Fibroblast of skin of scalp (primary cell): ENCODE measurements around the gene RPL4. TPM values are rescaled to one million over a fixed set of nuclear protein-coding genes. Genes with fewer than 3 reads are reported as not detected.
"Not testable (repeated sequence)": the region's sequence is repeated elsewhere in the genome, so short reads cannot be mapped to it uniquely, and the experiment has no call there.

ENCODE experiments used
- DNase-seq: peaks from one replicate; pipeline ENCODE4 v3.0.0-alpha.2; 2013
- polyA plus RNA-seq, 2 experiments: library from polyadenylated mRNA; unstranded; fragments of 120-200 nt; gene quantifications; one replicate each; pipeline ENCODE4 v1.2.1, GENCODE V29; 2013; ENCODE audit not compliant: insufficient read length in 2 of 2

RPL4 gene
- polyA plus RNA-seq (2013, experiment 1 of 2; ENCODE audit: insufficient read length): 3,297 TPM
- polyA plus RNA-seq (2013, experiment 2 of 2; ENCODE audit: insufficient read length): 3,473 TPM

DNA sequence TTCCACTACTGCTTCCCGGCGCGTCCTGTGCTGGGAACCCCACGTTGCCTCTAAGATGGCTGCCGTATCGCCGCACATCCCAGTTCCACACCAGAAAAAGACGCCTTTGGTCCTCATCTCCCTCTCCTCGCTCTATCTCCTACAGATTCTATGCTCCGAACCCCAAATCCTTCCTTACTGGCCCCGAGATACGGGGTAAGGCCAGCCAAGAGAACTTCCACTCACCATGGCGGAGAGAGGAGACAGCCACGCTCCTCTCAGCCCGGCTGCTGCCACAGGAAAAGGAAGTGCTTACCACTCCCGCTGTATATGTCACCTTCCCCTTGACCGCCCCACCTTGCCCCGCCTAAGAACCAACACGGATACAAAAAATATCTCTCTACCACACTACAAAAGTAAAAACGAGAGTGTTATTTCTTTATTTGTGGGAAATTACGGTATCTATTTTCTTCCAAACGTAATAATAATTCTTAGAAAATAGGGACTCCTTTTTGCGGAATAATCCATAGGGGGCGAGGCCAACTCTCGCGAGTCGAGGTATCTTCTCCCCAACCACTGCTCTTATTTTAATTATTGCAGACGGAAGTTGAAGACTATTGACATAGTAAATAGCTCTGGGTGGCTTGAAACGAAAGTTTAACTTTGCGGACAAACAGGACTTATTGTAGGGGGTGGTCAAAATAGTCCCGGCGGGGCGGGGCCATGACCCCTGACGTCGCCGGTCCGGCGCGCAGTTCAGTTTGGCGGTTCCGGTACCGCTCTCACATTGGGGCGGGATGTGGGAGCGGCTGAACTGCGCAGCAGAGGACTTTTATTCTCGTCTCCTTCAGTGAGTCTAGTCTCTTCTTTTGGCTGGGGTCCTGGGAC is at the start of gene RPL4, which contains the start of gene ZWILCH:
RPL4 (minus strand) TSS at position 293 of the 867 bp plus-strand sequence; CDS start at position 228, 65 bp downstream.
ZWILCH (plus strand) TSS at position 764 of the 867 bp plus-strand sequence; CDS start at position 777, 13 bp downstream.
- DNase-seq: peak; percentile 93

DNA sequence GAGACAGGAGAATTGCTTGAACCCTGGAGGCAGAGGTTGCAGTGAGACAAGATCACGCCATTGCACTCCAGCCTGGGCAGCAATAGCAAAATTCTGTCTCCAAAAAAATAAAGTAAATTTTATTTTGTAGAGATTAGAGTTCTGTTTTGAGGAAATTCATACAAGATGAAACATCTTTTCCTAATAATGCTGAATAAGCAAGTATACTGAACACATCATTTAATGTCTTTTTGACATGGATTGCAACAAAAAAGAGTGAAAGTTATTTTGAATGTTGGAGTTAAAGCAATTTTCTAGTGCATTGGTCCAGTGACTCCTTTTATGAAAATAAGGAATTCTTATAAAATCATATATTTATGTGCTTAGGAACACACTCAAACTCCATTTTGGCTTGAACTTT is 40.6 kb upstream of the RPL4 start:
- DNase-seq: no peak

DNA sequence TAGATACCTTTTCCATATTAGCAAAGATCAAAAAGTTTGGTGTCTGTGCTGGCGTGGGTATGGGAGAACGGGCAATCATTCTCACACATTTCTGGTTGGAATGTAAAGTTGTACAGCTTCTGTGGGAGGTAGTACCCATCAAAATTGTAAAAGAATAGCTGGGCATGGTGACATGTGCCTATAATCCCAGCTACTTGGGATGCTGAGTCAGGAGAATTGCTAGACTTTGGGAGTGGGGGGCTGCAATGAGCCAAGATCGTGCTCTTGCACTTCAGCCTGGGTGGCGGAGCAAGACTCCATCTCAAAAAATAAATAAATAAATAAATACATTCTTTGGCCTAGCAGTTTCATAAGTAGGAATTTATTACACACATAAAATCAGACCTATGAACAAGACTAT is 38.2 kb upstream of the RPL4 start:
- no peak for DNase-seq

DNA sequence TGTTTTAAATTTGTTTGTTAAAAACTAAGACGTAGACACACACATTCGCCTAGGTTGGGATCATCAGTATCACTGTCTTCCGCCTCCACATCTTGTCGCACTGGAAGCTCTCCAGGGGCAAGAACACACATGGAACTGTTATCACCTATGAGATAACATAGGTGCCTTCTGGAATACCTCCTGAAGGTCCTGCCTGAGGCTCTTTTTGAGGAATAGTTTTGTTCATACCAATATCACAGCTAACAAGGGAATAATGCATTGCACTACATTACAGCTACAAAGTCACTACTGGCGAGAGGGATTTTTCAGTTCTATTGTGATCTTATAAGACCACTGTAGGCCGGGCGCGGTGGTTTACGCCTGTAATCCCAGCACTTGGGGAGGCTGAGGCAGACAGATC is 30.4 kb upstream of the RPL4 start:
- DNase-seq: no peak

DNA sequence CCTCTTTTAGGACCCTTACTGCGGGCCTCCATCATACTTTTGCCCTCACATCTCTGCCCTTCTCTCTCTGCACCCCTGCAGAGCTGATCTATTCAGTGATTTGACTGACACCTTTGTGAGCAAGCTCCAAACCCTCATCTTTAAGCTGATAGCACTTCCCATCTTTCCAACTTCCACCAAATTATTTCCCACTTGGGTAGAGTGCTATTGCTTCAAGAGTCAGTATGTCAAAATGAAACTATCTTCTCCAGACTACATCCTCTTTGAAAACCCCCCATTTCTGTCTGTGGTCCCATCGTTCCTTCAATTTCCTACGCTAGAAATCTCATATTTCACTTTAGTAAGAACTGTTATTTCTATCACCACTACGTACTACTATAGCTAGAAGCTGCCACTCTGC is 20.2 kb upstream of the RPL4 start:
- DNase-seq: no peak

DNA sequence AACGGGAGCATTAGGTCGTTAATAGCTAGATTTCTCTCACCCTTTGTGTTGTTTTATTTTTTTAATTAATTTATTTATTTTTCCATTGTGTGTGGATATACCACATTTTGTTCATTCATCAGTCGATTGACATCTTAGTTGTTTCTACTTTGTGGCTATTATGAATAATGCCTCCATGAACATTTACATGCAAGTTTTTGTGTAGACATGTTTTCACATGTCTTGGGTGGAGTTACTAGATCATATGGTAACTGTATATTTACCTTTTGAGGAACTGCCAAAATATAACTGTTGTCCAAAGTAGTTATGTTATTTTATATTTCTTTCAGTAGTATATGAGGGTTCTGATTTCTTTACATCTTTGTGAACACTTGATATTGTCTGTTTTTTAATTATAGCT is 19.3 kb upstream of the RPL4 start:
- DNase-seq: no peak

DNA sequence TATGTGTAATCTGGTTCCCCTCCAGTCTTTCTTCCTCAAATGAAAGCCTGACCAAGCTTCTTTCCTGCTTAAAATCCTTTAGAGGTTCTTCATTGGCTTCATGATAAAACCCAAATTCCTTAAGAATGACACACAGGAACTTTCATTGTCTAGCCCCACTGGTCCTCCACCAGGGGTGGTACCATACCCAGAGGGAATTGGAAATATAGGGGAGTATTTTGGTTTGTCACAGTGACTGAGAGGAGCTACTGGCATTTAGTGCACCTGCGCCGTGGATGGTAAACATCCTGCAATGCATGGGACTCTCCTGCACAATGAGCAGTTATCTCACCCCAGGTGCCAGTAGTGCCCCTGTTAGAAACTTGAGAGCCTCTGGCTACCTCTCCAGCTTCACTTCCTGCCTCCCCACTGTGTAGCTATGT is 11.3 kb upstream of the RPL4 start:
- DNase-seq: peak; percentile 25

DNA sequence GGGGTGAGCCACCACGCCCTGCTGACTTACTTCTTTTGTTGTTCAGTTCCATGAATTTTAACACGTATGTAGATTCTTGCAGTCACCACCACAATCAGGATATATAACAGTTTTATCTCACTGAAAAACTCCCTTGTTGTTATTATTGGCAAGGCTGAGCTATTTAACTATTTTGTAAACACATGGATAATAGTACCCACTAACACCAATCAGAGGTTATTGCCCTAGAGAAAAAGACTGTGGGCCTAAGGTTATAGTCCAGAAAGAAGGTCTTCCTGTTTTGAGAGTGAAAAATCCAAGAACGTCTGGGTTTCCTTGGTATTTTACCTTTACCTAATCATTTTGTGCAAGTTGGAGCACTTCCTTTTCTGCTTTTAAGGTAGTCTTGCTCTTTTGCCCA is 9.9 kb upstream of the RPL4 start:
- DNase-seq: no peak

DNA sequence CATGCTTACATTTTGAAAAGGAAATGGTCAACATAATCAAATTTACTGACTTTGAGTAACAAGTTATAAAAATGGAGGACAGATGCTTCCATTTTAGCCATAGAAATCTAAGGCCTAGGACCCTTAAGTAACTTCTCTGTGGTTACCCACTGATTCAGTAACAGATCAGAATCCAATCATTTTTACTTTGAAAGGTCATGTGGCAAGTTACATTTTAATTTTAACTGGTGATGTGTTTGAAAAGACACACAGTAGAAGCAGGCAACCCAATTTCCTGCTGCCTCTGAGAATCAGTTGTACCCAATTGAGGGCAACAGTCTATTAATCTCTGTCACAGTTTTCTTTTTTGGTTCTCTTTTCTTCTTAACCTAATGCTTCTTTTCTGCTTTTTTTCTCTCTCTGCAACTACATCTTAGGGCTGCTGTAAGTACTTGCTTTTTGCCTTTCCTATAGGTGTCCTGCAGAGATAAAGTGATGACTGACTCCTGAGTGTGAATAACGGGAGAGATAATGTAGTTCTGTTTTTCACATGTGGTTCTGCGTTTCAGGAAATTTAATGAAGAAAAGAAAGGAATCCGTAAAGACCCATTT is 3.7 kb upstream of the RPL4 start:
- DNase-seq: no peak

DNA sequence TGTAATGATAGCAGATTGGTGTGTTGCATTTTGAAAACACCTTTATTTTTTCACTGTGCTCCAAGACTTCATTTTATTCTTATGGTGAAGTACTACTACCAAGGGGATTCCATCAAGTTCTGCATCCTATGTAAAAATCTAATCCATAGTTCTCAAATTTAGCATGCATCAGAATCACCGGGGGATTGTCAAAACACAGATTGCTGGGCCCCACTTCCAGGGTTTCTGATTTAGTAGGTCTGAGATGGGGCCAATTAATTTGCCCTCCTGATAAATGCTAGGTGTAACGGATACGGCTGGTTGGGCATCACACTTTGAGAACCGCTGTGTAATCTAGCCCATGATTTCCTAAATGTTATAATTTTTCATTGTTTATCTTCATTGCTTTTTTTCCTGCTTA is 1.2 kb upstream of the RPL4 start:
- no peak for DNase-seq

DNA sequence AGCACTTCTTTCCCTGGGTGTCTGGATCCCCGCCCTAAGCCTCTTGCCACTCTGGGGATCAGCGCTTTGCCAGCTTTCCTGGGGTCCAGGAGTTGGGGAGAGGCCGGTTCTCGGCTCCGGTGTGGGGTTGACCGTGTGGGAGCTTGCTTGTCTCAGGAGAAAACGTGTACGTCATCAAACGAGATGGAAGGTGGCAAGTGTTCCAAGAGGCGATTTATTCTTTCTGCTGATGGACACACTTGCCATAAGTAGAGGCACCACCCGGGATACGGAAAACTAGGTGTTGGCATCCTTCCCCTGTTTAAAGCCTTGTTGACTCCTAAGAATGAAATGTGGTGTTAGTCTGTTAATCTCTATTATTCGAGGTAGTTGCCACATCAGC is 766 bp upstream of the RPL4 start:
- DNase-seq: no peak

DNA sequence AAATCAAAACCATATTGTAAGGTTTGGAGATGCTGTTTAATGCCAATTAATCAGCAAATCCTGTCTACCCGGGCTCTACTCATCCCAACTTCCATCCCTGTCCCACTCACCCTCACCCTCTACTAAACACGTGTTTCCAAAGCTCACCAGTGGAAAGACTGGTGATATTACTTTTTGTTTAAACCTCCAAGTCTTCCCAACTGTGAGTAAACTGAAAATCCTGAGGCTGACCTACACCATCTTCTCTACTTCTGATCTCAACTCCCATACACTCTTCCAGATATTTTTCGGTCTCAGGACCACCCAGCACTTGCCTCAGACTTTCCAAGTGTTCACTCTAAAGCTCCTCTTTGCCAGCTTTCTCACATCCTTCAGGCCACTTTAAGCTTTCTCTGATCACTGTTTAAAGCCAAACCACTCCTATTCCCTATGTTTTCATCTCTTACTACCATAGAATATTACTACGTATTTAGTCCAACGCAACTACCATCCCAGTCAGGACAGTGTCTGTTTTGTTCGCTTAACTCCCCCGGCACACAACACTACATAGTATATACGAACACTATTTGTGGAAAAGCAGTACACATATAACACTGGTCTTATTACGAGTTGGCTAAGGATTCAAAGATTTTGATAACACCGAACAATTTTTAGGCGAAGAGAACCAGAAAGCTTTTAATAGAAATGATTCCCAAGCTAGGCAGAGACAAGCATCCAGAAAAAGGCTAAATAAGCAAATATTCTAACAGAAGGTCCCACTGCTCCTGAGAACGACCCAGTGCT is 684 bp downstream of the RPL4 start:
- no peak for DNase-seq

DNA sequence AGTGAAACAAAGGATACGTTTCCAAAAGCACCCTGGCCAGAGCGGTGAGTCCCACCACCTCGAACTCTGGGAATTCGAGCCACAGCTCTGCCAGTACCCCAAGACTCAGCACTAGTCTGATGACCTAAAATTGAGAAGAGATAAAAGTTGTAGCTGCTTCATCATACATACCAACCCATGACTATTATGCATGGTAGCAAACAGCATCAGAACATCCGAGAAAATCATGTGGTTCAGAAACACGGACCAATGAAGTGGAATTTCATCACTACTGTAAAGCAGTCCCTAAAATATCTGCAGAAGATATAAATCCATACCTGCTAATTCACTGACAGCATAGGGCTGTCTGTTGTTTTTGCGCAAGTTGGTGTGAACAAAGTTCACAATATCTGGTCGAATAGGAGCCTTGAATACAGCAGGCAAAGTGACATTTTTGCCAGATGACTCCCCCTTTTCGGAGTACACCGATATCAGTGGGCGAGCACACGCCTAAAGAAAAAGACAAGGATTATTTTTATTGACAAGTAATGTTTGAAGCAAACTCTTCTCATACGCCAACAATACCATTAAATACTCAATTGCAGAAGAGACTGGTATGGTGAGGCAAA is 1.5 kb downstream of the RPL4 start:
- not testable (repeated sequence) for DNase-seq

DNA sequence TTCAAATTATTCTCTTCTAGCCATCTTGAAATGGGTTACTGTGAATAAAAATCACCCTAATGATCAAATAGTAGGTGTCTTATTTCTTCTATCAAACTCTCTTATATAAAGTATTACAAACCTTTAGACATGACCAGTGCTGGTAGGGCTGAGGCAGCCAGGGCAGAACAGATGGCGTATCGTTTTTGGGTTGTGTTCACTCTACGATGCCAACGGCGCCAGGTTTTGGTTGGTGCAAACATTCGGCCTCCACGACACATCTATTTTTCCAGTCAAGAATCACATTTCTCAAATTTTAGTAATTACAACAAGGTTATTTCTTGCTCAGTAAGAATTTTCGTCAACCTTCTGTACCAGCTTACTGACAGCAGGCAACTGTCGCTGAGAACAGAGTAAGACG is 2.2 kb downstream of the RPL4 start:
- no peak for DNase-seq

DNA sequence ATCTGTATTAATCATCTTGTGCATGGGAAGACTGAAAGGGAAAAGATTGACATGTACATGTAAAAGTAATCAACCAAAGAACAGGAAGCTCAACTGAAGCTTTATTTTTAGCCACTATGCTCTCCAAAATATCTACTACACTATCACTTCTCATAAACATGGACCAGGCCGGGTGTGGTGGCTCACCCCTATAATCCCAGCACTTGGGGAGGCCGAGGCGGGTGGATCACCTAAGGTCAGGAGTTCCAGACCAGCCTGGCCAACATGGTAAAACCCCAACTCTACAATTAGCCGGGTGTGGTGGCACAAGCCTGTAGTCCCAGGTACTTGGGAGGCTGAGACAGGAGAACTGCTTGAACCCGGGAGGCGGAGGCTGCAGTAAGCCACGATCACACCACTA is 4.3 kb downstream of the RPL4 start:
- DNase-seq: not testable (repeated sequence)

DNA sequence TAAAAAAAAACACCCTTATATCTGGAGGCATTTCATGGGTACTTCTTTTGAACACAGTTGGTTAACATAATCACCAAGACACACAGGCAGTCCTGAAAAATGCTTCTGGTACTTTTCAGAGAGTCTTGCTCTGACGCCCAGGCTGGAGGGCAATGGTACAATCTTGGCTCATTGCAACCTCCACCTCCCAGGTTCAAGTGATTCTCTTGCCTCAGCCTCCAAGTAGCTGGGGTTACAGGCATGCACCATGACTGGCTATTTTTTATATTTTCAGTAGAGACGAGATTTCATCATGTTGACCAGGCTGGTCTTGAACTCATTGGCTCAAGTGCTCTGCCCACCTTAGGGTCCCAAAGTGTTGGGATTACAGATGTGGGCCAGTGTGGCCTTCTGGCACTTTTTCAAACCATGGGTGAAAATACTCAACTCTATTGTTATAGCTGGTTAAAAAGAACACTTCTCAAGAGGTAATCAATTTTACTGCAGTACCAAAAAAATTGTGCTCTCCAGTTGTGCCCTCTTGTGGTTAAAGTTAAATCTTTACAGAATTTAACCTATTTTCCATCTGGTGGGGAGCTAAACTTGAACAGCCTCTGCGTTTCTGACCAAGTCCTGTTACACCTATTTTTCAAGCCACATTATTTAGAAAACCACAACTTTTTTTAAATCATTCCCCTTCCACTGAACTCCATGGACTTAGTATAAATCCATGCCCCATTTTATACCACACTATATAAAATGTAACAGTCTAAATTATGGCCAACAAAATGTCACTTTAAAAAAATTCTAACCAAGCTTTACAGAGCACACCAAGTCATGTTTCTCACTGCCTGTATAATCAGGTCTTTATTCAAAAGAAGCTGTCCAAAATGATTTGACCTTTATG is 5.9 kb downstream of the RPL4 start:
- peak; percentile 46 for DNase-seq

DNA sequence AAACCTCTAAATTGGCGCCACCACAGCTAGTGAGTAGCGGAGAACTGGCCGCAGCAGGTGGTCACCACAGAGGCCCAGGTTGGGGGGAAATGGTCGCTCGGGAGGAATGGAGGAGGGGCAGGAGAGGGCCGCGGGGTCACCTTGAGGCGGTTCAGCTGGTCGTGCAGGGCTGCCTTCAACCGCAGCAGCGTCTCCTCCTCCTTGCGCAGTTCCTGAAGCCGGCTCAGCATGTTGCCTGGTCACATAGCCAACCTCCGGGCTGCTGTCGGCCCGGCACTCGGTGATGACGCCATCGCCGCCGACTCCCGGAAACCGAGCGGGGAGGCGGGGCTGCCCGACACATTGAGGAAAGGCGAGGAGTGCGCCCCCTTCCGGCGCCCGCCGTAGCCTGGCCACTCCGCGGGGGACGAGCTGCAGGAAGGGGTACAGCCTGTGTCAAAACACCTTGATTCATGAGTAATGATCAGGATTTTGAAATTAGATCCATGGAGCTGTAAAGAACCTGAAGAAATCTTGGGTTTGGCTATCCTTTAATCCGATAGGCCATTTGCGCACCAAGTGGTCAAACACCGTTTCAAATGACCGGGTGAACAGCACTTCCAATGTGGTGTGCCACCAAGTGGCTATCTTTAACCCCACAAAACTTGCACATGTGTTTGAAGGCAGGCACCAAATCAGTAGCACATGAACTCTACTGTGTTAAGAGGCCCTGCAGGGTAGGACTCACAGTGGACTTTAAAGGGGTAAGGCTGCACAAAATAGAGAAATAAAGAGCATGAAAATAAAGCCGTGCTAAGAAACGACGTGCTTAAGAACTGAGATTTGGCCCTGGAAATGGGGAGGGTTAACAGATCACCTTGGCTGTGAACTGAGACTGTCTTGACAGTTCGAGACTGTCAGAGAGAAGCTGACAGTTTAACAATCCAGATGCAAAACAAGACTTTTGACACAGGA is 6.9 kb downstream of the RPL4 start, which contains the start of gene SNAPC5:
SNAPC5 (minus strand) TSS at position 261 of the 954 bp plus-strand sequence; CDS start at position 230, 31 bp downstream.
- peak; percentile 95 for DNase-seq

DNA sequence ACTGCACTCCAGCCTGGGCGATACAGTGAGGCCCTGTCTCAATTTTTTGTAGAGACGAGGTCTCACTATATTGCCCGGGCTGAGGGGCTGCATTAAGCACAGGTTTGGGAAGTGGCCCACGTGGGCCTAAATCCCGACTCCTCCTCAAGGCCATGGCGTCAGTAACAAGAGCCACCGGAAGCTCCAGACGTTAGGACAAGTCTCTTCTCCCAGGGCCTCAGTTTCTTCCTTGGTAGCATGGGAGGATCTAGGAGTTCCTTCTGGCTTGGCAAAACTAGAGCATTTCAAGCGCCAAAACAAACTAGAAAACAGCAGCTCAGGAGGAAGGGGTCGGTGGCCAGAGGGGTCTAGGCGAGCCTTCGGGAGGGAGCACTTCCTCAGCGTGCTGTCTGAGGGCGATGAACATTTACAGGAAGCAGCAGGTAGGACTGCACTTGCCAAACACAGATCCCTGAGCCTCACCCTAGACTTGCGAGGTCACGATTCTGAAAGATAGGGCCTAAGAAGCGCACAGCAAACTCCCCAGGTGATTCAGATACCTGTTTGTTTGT is 7.6 kb downstream of the RPL4 start:
- no peak for DNase-seq

DNA sequence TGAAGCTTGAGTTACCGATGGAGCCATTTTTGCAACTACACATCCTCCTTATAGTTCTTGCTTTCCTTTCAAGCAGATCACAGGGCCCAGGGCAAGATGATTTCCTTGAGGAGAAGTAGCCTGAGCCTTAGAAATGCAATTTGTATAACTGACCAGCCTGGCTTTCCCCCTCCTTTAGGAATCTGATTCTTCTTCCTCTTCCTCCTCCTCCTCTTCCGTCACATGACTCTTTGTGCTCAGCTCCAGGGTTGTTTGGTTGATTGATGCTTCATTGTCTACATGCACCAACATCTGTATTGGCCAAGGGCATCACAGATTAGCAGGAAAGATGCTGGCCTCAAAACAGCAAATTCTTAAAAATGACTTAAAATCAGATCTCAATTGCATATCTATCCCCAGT is 10.4 kb downstream of the RPL4 start:
- no peak for DNase-seq

DNA sequence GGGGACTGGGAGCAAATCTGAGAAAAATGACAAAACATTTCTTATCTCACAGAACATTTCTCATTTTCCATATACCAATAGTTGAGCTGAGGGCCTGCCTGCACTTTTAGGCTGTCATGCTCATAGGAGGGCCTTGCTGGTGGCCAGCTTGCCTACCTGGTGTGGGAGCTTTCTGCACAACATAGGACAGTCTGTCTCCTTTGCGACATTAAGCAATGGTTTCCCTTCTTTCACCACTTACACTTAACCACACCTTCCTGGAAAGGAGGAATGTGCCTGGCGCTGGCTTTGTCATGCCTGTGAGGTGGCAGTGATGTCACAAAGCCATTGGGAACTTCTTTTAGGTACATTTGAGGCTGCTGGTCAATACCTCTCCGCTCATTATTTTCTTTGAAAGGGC is 12.8 kb downstream of the RPL4 start:
- no peak for DNase-seq
